GM18870 (cell line): ENCODE measurements around the gene FAM72B.
A peak's percentile ranks its signal among the peaks of the same experiment; 100 is the strongest.
"Not testable (repeated sequence)": the region's sequence is repeated elsewhere in the genome, so short reads cannot be mapped to it uniquely, and the experiment has no call there.

Experiments used
- ATAC-seq: cut with Tn5 transposase; IDR thresholded peaks from one replicate; pipeline ENCODE4 v1.9.1; 2021; ENCODE audit warnings: moderate library complexity; ENCODE audit not compliant: unreplicated experiment

FAM72B gene

DNA sequence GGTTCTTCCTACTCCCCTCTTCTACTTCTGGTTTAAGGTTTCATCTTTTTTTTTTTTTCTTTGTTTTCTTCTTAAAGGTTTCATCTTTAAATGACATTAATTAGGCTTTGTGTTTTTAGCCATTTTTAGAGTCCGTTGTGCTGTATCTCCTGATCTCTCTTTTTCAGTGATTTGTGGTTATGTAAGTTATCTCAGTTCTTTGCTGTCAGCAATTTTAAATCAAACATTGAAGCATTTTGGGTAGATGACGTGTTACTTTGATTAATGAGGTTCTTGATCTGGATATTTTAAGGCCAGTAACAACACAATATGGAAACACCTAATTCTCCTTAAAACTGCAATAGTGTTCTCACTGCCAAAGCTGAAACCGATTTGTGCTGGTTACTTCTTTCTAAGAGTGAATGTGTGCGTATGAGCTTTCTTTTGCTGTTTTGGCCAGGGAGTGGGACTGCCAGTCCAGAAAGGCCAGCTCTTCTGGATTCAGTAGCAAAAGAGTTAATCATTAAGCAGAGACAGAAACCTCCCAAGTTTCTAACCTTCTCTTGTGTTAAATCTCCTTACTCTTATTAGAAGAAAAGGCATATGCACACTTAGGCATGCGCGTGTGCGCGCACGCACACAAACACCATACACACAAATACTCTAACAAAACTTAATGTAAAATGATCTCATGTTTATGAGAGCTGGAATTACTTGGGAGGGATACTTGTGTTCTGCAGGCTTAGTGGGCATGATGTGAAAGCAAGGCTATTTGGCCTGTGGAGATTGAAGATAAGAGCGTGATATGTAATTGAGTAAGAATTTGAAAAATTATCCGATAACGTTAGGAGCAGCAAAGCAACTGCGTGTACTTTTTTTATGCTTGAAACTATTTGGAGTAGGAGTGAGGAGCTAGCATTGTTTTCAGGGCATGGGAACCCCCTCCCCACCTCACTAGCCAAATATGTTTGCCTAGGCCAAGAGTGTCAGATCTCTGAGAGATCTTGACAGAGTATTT lies 17.1 kb upstream of the FAM72B start:
- ATAC-seq: not testable (repeated sequence)

- not testable (repeated sequence) for ATAC-seq
These were observed 16.1 kb upstream of the FAM72B start for GRCh38 chr1:121200232-121200631.

- not testable (repeated sequence) for ATAC-seq
These were observed 15.6 kb upstream of the FAM72B start for GRCh38 chr1:121199763-121200162.

- ATAC-seq: not testable (repeated sequence)
These were observed 13.1 kb upstream of the FAM72B start for GRCh38 chr1:121197095-121197882.

GRCh38 chr1:121192512-121192911 lies 8.4 kb upstream of the FAM72B start:
- not testable (repeated sequence) for ATAC-seq

DNA sequence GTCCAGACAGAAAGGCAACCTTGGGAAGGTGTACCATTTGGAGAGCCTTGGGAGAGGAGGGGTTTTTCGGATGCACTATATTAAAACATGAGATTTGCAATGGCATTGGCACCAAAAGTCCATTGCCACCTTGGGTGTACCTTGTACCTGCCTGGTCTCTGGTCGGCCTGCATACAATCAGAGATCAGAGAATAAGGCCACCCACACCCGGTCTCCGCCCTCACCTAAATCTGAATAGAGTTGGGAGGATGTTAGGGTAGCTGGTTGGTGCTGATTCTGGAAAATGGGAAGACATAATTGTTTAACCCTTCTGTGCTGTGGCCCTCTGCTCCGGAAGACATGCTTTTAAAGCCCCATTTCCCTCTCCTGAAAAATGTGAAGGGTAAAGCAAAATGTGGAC lies 3.8 kb upstream of the FAM72B start:
- not testable (repeated sequence) for ATAC-seq

DNA sequence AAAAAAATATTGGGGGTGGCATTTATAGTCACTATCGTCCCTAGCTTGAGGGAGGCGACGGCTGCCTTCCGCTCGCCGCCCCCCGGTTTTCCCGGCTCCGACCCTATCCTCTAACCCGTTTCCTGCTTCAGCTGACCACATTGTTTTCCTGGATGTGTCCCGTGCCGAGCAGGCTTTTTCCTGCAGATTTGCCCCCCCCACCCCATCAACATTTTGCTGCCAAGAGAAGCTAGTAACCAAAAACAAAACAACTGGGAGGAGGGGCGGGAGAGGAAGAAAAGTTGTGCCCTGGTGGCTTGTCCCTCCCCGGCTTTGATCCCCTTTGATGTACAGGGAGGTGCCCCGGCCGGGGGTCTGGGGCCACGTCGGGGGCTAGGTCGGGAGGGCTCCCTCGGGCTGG lies 2.1 kb upstream of the FAM72B start:
- not testable (repeated sequence) for ATAC-seq

GRCh38 chr1:121185140-121185708 lies 1.1 kb upstream of the FAM72B start:
- not testable (repeated sequence) for ATAC-seq

DNA sequence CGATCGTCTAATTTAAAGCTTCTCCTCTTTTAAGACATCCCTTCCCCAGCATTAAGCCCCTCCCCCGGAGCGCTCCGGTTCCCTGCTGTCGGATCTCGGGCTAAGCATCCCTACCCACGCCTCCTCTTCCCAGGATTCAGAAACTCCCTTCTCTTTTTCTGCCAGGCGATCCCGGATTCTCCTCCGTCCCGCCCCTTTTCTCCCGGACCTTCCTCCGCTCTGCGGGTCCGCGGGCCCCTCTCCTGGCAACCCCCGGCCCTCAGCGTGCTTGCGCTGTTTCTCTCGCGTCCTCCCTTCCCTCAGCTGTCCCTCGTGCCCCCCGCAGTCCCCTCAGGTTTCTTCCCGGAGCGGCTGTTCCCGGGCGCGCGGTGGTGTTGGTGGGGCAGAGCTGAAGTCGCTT lies 273 bp downstream of the FAM72B start:
- not testable (repeated sequence) for ATAC-seq

DNA sequence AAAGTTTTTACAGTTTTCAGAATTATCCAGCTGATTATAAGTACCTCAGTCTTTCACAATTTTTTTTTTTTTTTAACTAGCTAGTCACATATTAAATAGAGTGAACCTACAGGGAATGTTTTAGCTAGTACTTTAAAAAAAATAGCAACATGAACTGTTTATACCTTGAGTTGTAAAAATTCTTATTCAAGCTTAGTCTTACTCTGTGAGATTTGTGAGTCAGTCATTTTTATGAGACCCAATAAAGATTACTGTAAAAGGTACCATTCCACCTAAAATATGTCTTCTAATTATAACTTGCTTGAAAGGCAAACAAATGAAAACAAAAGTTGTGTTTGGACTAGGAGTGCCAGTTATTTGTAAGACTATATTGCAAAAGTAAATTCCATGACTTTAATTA lies 5.9 kb downstream of the FAM72B start:
- ATAC-seq: not testable (repeated sequence)

DNA sequence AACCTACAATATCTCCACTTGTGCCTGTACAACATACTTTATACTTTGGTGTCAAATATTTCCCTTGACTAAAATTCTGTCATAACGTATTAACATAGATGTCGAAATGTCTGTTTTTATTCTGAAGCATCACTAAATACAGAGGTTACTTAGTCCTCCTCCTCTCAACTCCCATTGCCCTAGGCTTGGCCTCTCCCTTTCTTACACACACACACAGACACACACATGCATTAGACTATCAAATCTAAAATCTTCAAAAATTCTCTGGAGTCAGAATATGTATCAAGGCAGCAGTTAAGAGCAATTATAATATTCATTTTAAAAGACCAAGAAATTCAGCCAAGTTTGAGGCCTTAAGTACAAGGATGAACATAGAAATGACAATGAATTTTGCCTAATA lies 7.5 kb downstream of the FAM72B start:
- ATAC-seq: not testable (repeated sequence)

DNA sequence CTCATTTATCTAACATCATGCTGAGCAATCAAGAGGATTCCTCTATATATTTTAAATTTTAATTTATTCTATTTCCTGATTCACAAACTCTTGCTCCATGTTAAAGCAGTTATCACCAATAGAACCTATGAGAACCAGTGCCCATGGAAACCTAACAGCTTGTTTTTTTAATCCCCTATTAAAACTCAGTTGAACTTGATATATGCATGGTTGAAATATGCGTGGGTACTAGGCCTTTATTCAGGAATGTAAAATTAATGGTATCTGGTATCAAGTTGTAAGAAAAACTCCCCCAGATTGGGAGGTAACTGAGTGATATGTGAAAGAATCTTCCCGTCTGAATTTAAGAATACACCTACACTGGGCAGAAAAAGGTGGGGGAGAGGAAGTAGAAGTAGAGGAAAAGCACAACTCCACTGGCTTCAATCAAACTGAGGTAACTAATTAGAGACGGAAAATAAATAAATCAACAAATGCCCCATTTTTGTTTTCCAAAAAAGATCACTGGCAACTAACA lies 15.9 kb downstream of the FAM72B start:
- not testable (repeated sequence) for ATAC-seq

GRCh38 chr1:121167225-121167738 lies 16.9 kb downstream of the FAM72B start:
- not testable (repeated sequence) for ATAC-seq

- not testable (repeated sequence) for ATAC-seq
These were observed 18.8 kb downstream of the FAM72B start for GRCh38 chr1:121165296-121165695.

DNA sequence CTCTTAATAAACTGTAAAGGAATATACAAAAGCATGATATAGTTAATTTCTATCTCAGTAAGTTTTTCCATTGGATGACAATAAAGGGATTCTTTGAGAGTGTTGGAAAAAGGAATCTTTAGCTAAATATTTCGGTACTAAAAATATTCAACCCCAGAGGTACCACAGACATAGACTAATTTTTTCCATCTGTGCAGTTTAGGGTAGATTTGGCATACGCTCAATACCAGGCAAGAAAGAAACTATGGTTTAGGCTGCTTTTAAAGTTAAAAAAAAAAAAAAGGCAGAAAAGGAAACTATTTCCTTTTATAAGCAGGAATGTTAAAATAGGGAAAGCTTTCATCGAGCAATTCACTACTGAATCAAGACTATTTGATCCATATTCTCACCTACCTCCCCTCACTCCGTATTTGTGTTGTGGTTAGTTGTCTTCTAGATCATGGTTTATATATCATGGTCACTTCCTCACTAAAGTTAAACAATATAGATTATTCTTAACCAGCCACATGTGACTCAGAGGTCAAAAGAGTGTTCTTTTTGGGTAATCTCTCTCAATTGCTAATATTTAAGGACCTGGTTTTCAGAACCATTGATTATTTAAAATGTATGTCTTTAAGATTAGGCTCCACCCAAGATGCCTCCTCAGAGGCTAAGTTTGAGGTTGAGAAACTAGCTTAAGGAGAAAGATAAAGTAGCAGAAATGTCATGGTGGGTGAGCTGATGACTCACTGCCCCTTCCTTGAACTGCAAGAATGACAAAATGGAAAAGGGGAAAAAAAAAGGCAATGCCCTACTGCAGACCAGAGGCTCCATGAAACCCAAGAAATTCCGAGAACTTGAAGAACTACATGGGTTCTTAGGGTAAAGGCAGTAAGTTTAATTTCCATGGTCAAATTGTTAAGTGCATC lies 20.0 kb downstream of the FAM72B start:
- peak; percentile 63 for ATAC-seq

DNA sequence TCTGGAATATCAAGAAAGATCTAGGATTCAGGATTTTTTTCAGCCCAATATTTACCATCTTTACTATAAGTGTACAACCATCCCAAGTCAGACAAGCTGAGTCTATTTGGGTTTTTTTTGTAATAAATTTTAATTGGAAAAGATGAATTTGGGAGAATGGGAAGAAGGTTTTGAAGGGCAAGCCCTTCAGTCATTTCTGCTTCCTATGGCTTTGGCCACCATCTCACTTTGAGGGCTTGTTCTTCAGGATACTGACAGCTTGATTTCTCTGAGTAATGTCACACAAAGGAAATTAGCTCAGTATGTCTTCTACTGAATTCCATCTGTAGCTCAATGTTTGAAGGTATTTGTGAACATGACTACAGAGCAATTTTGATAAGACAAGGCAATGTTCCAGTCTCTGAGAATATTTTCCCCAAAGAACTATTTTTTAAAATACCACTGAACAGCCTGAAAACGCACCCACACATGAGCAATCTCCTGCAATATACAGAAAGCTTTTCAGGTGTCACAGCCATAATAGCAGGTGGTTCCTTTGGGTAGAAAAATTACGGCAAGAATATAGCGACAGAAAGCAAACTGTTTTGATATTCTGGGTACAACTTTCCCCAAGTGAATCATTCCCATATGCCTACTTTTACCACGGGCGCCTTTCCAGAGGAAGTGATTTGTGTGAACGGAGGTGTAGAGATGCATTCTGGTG lies 22.8 kb downstream of the FAM72B start:
- not testable (repeated sequence) for ATAC-seq

DNA sequence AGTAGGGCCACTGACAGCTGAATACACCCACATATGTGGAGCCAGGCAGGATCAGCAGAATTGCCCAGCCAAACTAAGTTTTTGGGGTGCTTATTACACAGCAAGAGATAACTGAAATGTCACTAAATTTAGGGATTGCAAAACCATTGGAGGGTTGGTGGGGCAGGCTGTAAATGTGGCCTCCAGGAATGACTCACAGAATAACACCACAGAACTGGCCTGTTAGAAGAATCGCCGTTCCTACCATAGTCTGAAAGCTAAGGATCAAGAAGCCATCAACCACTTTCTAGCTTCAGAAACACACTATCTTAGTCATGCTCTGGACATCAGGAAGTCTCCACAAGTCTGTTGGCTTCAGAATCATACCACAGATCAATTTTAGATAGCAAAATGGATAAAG lies 24.0 kb downstream of the FAM72B start:
- not testable (repeated sequence) for ATAC-seq

GRCh38 chr1:121157609-121158008 lies 26.5 kb downstream of the FAM72B start:
- ATAC-seq: not testable (repeated sequence)
